ENCODE results near the gene PRKCH.

PRKCH gene

DNA sequence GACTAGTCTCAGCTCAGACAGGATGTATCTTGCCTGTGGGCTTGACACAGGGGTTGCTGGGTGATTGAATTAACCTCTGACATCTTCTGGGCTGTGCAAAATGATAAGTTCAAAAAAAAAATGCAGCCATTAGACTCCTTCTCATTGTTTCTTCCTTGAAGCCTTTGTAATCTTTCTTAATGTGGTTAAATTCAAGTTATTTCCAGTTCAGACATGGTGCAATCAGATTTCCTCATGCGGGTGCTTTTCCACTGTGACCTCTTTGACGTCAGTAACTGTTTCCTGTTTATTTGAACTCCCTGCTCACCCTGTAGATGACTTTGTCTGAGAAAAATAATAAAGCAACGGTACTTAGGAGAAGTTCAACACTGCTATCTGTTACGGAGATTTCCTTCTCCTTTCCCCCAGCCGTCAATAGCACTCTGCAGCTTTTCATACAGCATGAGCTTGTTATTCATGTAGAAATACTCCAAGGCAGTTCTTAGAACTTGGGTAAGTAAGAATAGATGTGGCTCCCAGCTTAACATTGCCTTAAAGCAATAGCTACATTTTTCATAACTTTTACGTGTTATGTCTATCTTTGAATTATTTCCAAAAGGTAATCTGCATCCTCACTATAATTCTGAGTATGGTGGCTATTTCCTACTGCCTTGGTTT is 155.5 kb downstream of the PRKCH start:
- H3K27ac ChIP-seq = no peak overlapping the region
- no peak for TF ChIP-seq ZFX (IDR thresholded peaks at IDR 0.05; ENCODE audit: borderline replicate concordance)
- no peak for TF ChIP-seq CTCF (IDR thresholded peaks at IDR 0.05)

- no peak for TF ChIP-seq CTCF (IDR thresholded peaks at IDR 0.05)
- TF ChIP-seq ZFX (IDR thresholded peaks at IDR 0.05; ENCODE audit: borderline replicate concordance) = no peak
- no peak overlapping the region for H3K27ac ChIP-seq
Observed at GRCh38 chr14:61477712-61478462, 156.5 kb downstream of the PRKCH start.

GRCh38 chr14:61478971-61479473 is 157.6 kb downstream of the PRKCH start:
- TF ChIP-seq ZFX (IDR thresholded peaks at IDR 0.05; ENCODE audit: borderline replicate concordance) (no peak), CTCF (IDR thresholded peaks at IDR 0.05) (no peak)
- no peak overlapping the region for H3K27ac ChIP-seq

DNA sequence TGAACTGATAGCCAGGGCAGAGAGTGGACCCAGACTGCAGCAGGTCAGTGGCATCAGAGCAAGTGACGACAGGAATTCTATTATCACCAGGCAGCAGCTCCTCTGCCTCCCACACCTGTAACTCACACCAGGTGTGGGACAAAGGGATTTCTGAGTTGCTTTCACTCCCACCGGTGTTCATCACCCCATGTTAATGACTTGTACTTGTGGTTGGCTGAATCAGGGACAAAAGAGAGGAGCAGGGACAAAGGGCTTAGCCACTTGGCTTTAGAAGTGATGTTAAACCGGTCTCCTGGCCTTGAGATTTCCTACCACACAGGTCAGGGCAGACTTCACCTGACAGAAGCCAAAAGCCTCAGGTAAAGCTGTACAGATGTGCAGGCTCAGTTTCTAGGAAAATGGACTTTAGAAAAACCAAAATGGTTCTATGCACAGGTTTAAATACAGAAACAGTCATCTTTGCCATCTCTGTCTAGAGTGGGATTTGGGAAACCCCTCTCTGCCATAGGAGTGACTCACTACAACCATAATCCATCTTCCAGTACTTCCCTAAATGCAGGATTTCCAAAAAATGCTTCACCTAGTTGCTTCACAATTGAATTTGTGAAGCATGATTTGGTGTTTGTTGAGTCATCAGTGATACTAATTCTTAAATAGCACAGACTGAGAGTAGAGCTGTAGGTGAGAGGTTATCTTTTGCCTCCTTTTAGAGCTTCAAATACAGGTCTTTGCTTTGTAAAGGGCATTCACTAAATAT is 158.5 kb downstream of the PRKCH start:
- no peak for TF ChIP-seq ZFX (IDR thresholded peaks at IDR 0.05; ENCODE audit: borderline replicate concordance)
- no peak for TF ChIP-seq CTCF (IDR thresholded peaks at IDR 0.05)
- H3K27ac ChIP-seq = no peak overlapping the region

- H3K27ac ChIP-seq = no peak overlapping the region
- no peak for TF ChIP-seq ZFX (IDR thresholded peaks at IDR 0.05; ENCODE audit: borderline replicate concordance)
- no peak for TF ChIP-seq CTCF (IDR thresholded peaks at IDR 0.05)
Observed at GRCh38 chr14:61480704-61481285, 159.4 kb downstream of the PRKCH start.

DNA sequence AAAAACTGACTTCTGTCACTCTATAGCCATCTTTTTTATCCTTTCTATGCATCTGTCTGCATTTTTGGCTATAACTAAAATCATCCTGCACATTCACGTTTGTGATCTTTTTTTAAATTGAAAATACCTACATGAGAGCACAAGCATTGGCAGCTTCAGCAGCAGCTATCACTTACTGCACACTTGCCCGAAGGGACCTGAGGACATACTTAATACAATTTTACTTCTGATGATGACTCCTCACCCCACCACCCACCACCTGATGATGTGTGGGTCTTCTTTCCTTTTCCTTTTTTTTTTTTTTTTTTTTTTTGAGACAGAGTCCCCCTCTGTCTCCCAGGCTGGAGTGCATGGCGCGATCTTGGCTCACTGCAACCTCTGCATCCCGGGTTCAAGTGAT is 160.3 kb downstream of the PRKCH start:
- H3K27ac ChIP-seq = no peak overlapping the region
- no peak for TF ChIP-seq CTCF (IDR thresholded peaks at IDR 0.05)
- TF ChIP-seq ZFX (IDR thresholded peaks at IDR 0.05; ENCODE audit: borderline replicate concordance) = no peak

Measured in 22Rv1 (cell line).